GM19193 (cell line): ENCODE results near the gene FAM229A.
A peak's percentile ranks its signal among the peaks of the same experiment; 100 is the strongest.

Experiments
- POLR2A ChIP-seq: IDR thresholded peaks from 4 replicates; pipeline ENCODE4 v1.6.1; 2011; ENCODE audit not compliant: insufficient read depth, insufficient read length; ENCODE audit errors: extremely low read depth

The FAM229A gene

DNA sequence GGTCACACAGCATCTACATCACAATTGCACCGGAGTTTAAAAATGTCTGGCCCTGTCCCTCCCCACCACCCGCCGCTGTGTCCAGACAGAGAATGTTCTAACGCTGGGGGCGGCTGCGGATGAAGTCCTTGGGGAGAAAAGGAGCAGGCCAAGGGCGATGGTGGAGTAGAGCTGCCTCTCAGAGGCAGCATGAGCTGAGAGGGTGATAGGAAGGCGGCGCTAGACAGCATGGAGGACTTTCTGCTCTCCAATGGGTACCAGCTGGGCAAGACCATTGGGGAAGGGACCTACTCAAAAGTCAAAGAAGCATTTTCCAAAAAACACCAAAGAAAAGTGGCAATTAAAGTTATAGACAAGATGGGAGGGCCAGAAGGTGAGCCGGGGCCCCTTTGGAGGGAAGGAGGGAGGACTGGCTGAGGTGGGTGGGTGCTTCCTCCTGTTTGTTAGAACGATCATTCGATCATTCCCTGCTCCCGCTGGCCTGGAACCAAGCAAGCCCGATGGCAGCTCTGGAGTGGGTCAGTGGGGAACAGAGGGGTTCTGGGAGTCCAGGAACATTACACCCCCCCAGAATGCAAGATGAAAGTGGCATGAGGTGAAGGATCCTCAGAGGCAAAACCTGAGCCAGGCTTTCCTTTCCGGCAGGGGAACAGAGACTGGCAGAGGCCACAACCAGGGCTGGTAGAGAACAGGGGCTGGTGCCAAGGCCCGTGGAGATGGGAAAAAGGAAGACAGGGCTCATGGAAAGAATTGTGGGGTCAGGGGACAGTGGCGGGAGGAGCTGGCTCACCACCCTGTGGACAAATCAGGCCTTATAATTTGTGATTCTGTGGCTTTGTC lies at the start of gene FAM229A, which contains the start of gene TSSK3:
Gene FAM229A (minus strand): TSS at position 12 of the 840 bp plus-strand sequence. CDS start 394 bp downstream, outside the sequence.
Gene TSSK3 (plus strand): TSS at position 66 of the 840 bp plus-strand sequence. CDS start 163 bp downstream, at position 229.
- no peak for TF ChIP-seq POLR2A

DNA sequence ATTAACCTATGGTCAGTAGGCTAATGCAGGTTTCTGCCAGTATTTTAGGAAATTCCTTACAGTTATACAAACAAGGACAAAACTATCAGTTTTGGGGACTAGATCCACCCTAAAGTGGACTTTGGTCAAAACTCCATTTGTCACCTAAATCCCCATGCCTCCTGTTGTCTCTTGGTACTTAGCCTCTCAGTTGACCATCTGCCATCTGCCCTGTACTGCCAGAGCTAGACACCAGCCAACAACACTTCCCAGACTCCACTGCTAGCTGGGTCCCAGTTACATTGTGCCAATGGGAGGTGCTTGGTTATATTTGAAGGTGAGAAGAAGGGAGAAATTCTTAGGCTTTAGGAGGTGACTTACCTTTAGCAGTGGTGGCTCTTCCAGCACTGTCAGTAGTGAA lies 49.0 kb upstream of the FAM229A start:
- TF ChIP-seq POLR2A, result no peak

DNA sequence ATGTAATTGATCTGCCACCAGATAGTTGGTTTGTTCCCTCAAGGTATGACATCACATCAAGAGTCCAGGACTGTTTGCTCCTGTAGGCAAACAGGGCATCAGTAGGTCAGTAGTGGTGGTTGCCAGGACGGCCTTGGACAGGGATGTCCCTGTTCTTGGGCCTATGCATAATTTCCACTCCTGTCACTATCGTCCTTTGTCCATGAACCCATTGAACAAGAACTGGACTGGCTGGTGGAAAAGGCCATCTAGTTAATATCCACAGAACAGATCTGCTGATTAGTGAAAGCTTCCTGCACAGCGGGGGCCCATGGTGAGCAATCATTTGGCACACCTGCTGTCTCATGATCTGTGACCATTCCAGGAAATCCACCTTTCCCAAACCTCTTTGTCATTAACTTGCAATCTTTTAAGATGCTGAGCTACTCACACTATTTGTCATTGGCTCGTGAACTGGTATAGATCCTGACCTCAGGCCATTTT lies 44.4 kb upstream of the FAM229A start:
- no peak for TF ChIP-seq POLR2A

- no peak for TF ChIP-seq POLR2A
These were observed 43.6 kb upstream of the FAM229A start for GRCh38 chr1:32405672-32406467.

DNA sequence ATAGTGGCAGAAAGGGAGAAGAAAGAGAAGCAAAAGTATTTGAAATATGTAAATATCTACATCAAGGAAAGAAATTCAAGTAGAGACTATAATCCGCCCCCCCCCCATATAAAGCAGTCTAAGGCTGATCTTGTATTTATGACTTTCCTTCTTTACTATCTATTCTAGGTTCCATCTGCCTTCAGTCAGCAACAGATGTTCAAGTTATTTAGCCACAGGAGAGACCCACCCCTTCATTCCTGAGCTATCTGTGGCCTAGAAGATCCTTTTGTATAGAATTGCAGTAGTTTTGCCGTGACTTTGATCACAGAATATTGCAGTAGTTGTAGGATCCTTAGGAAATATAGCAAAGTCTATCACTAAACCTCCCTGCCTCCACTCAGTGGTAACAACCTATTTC lies 42.7 kb upstream of the FAM229A start:
- no peak for TF ChIP-seq POLR2A

DNA sequence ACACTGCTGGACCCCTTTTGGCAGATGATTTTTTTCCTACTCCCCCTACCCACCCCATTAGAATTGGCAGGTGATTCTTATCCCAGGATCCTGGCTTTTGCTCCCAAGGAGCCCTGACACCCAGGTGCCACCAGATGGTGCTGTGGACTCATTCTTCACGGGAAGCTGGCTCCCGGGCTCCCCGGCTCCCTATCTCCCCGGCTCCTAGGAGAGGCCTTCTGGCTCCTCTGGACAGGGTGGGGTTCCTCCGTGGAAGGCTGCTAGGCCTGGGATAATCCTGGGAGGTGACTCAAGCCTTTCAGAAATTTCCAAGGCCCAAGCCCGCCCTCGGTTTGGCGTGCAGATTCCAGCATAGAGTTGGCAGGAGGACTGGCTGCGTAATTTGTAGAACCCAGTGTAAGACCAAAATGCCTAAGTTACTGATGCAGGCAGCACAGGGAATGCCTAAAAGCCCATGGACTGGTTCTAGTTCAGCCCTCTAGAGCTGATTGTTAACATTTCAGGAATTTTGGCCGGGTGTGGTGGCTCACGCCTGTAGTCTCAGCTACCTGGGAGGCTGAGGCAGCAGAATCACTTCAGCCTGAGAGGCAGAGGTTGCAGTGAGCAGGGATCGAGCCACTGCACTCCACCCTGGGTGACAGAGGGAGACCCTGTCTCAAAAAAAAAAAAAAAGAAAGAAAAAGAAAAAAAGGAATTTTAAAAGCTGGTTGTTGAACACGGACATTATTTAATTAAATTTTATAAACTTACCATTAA lies 38.8 kb upstream of the FAM229A start:
- TF ChIP-seq POLR2A, result no peak

GRCh38 chr1:32399843-32400242 lies 37.6 kb upstream of the FAM229A start:
- no peak for TF ChIP-seq POLR2A

- TF ChIP-seq POLR2A, result no peak
These were observed 36.1 kb upstream of the FAM229A start for GRCh38 chr1:32398401-32398800.

GRCh38 chr1:32394890-32395432 lies 32.7 kb upstream of the FAM229A start:
- no peak for TF ChIP-seq POLR2A

GRCh38 chr1:32394141-32394889 lies 32.0 kb upstream of the FAM229A start, which contains the start of gene BSDC1:
BSDC1 (minus strand) TSS chr1:32394441; CDS start chr1:32394414, 27 bp downstream.
- peak; percentile 76 for TF ChIP-seq POLR2A

DNA sequence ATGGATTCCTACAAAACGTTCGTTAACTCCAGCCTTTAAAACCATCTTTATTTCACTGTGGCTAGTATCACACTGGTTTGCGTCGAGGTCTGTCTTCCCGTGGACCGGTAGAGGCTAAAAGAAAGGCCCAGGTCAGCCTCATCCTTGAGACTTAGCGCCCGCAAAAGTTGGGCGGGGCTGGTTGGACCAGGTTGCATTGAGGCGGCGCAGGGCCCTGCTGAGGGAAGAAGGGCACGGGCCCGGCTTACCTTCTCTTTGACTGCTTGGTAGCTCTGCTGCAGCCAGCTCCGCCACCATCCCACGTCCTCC lies 31.5 kb upstream of the FAM229A start:
- TF ChIP-seq POLR2A, result no peak

- TF ChIP-seq POLR2A, result no peak
These were observed 30.9 kb upstream of the FAM229A start for GRCh38 chr1:32393136-32393535.

DNA sequence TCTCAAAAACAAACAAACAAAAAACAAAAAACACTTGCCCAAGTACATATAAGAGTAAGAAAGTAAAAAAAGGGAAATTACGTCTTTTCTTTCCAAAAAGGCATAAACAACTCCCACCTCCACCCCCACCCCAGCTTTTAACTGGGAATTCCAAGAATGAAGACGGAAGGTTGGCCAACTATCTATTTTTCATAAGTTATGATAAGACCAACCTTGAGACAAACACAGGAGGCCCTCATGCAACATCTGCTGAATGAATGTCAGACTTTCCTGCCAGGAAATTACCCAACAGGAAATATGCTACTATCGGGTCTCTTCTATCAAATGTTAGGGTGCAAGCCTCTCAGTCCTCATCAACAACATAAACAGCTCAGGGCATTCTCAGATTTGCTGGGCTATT lies 30.0 kb upstream of the FAM229A start:
- TF ChIP-seq POLR2A, result no peak

- TF ChIP-seq POLR2A, result no peak
These were observed 28.9 kb upstream of the FAM229A start for GRCh38 chr1:32390904-32391870.

DNA sequence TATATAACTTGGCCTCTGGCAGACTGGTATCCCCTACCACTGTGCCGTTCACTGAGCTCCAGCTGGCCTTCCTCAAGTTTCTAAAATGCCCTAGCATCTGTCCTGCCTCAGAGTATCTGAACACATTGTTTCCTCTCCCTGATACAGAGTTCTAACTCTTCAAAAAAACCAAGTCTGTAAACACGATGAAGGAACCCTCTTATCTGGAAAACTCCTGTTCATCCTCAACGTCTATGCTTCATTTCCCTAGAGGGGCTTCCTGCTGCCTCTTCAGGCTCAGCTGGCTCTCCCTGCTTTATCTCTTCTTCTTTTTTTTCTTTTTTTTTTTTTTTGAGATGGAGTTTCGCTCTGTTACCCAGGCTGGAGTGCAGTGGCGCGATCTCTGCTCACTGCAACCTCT lies 26.4 kb upstream of the FAM229A start:
- no peak for TF ChIP-seq POLR2A
